ENCODE measurements around the gene ISG15. TPM values are rescaled to one million over a fixed set of nuclear protein-coding genes. Genes with fewer than 3 reads are reported as not detected.

Gene ISG15
- total and polyA plus RNA-seq, 12 donors: 1.7 to 308 (median 24.3) TPM

GRCh38 chr1:1060281-1061000 lies 47.1 kb downstream of the ISG15 start:
- WGBS, 4 donors: 50 to 67% (median 53%) methylated on average over 27 to 38 of the region's 38 CpGs
- no peak for DNase-seq
- peaks cover 11% of the 10 kb centered on the region in 2 donors for H3K4me1 ChIP-seq (replicated peaks in 1 of 2)
- no peaks in the 10 kb centered on the region for H3K9me3 ChIP-seq (replicated peaks in 1 of 3)
- H3K4me3 ChIP-seq: no peak overlapping the region
- intact Hi-C loops (cut with DNase I): no loop called here
- H3K27me3 ChIP-seq: peaks cover 69% of the 10 kb centered on the region
- H3K27ac ChIP-seq: no peak overlapping the region
- TF ChIP-seq POLR2A (IDR thresholded peaks at IDR 0.05): no peak
- TF ChIP-seq CTCF (IDR thresholded peaks at IDR 0.05): no peak
- H3K36me3 ChIP-seq (replicated peaks in 1 of 2): no peaks in the 10 kb centered on the region

- TF ChIP-seq POLR2A (IDR thresholded peaks at IDR 0.05) (no peak), CTCF (IDR thresholded peaks at IDR 0.05) (no peak)
- DNase-seq: no peak
- 47 to 69% (median 53%) methylated on average over 5 to 15 of the region's 18 CpGs for WGBS, 4 donors
- H3K36me3 ChIP-seq (replicated peaks in 1 of 2): no peaks in the 10 kb centered on the region
- H3K27me3 ChIP-seq: peaks cover 67% of the 10 kb centered on the region
- H3K4me3 ChIP-seq: no peak overlapping the region
- no peaks in the 10 kb centered on the region for H3K9me3 ChIP-seq (replicated peaks in 1 of 3)
- intact Hi-C loops (cut with DNase I): loop anchor here (2.0 kb wide), 1 partner anchor 77 kb away; no protein-coding TSS in a partner anchor
- H3K27ac ChIP-seq: no peak overlapping the region
- peaks cover 11% of the 10 kb centered on the region in 2 donors for H3K4me1 ChIP-seq (replicated peaks in 1 of 2)
These were observed 48.5 kb downstream of the ISG15 start for GRCh38 chr1:1061682-1062345.

- no peak for DNase-seq
- TF ChIP-seq POLR2A (IDR thresholded peaks at IDR 0.05) (no peak), CTCF (IDR thresholded peaks at IDR 0.05) (no peak)
- H3K9me3 ChIP-seq (replicated peaks in 1 of 3): no peaks in the 10 kb centered on the region
- intact Hi-C loops (cut with DNase I): loop anchor here (2.0 kb wide), 1 partner anchor 78 kb away; no protein-coding TSS in a partner anchor
- no peak overlapping the region for H3K4me3 ChIP-seq
- no peak overlapping the region for H3K27ac ChIP-seq
- WGBS, 4 donors: 16 to 27% (median 23%) methylated on average over 11 to 29 of the region's 29 CpGs
- peaks cover 11% of the 10 kb centered on the region in 2 donors for H3K4me1 ChIP-seq (replicated peaks in 1 of 2)
- no peaks in the 10 kb centered on the region for H3K36me3 ChIP-seq (replicated peaks in 1 of 2)
- H3K27me3 ChIP-seq: peaks cover 67% of the 10 kb centered on the region
These were observed 49.3 kb downstream of the ISG15 start for GRCh38 chr1:1062348-1063163.
